ENCODE results near the gene SEL1L. TPM values are rescaled to one million over a fixed set of nuclear protein-coding genes. Genes with fewer than 3 reads are reported as not detected.
A peak's percentile ranks its signal among the peaks of the same experiment; 100 is the strongest.

The SEL1L gene
- total RNA-seq, 4 donors from 2014 or later, result 19.0 to 38.3 (median 28.7) TPM

- no peak overlapping the region for H3K27ac ChIP-seq
- no peaks in the 10 kb centered on the region for H3K4me1 ChIP-seq
- DNase-seq, result no peak
- no peak overlapping the region for H3K4me3 ChIP-seq
- no peaks in the 10 kb centered on the region for H3K36me3 ChIP-seq
- WGBS, 2 donors, result 31 to 35% methylated on average over 7 of the region's 7 CpGs
- H3K27me3 ChIP-seq, result peaks cover 0 to 5% (median 0%) of the 10 kb centered on the region in 4 donors
- TF ChIP-seq POLR2A (IDR thresholded peaks at IDR 0.05), result no peak
- TF ChIP-seq CTCF (IDR thresholded peaks at IDR 0.05), result peak in 4 of 6 experiments; percentile 17 to 49 (median 36)
- H3K9me3 ChIP-seq, result no peaks in the 10 kb centered on the region
- intact Hi-C loops (cut with DNase I), result no loop called here
These were observed 32.0 kb upstream of the SEL1L start for GRCh38 chr14:81565441-81566290.

- intact Hi-C loops (cut with DNase I), result no loop called here
- no peak for TF ChIP-seq CTCF (IDR thresholded peaks at IDR 0.05)
- TF ChIP-seq POLR2A (IDR thresholded peaks at IDR 0.05), result no peak
- H3K36me3 ChIP-seq, result no peaks in the 10 kb centered on the region
- DNase-seq, result no peak
- WGBS, 2 donors, result 86 to 92% methylated on average over 2 of the region's 2 CpGs
- no peak overlapping the region for H3K27ac ChIP-seq
- H3K27me3 ChIP-seq, result peaks cover 0 to 5% (median 0%) of the 10 kb centered on the region in 4 donors
- no peaks in the 10 kb centered on the region for H3K4me1 ChIP-seq
- H3K9me3 ChIP-seq, result no peaks in the 10 kb centered on the region
- H3K4me3 ChIP-seq, result no peak overlapping the region
These were observed 29.2 kb upstream of the SEL1L start for GRCh38 chr14:81562818-81563217.

- Histone ChIP-seq H3K27ac (no peak overlapping the region), H3K4me1 (no peaks in the 10 kb centered on the region), H3K36me3 (no peaks in the 10 kb centered on the region), H3K27me3 (no peaks in the 10 kb centered on the region), H3K9me3 (no peaks in the 10 kb centered on the region), H3K4me3 (no peak overlapping the region)
- DNase-seq, result no peak
- intact Hi-C loops (cut with DNase I), result no loop called here
- 43 to 52% methylated on average over 10 of the region's 10 CpGs for WGBS, 2 donors
- TF ChIP-seq CTCF (IDR thresholded peaks at IDR 0.05) (no peak), POLR2A (IDR thresholded peaks at IDR 0.05) (no peak)
These were observed 27.6 kb upstream of the SEL1L start for GRCh38 chr14:81561084-81561775.

- no peaks in the 10 kb centered on the region for H3K36me3 ChIP-seq
- TF ChIP-seq CTCF (IDR thresholded peaks at IDR 0.05) (no peak), POLR2A (IDR thresholded peaks at IDR 0.05) (no peak)
- no peaks in the 10 kb centered on the region for H3K4me1 ChIP-seq
- H3K27me3 ChIP-seq, result no peaks in the 10 kb centered on the region
- no peaks in the 10 kb centered on the region for H3K9me3 ChIP-seq
- 43 to 69% methylated on average over 3 of the region's 3 CpGs for WGBS, 2 donors
- intact Hi-C loops (cut with DNase I), result no loop called here
- no peak overlapping the region for H3K27ac ChIP-seq
- H3K4me3 ChIP-seq, result no peak overlapping the region
- DNase-seq, result no peak
These were observed 25.7 kb upstream of the SEL1L start for GRCh38 chr14:81559385-81559784.

GRCh38 chr14:81557146-81557545 lies 23.5 kb upstream of the SEL1L start:
- TF ChIP-seq POLR2A (IDR thresholded peaks at IDR 0.05) (no peak), CTCF (IDR thresholded peaks at IDR 0.05) (no peak)
- intact Hi-C loops (cut with DNase I), result no loop called here
- Histone ChIP-seq H3K4me3 (no peak overlapping the region), H3K9me3 (no peaks in the 10 kb centered on the region), H3K4me1 (no peaks in the 10 kb centered on the region), H3K27ac (no peak overlapping the region), H3K36me3 (no peaks in the 10 kb centered on the region), H3K27me3 (no peaks in the 10 kb centered on the region)
- 54 to 55% methylated on average over 1 of the region's 1 CpG for WGBS, 2 donors
- no peak for DNase-seq
